Stimulated activated CD8-positive, alpha-beta memory T cell treated with anti-CD3 and anti-CD28 coated beads, Interleukin-7, amount 100 ng/mL, for 48 hours (primary cell): ENCODE results near the gene CREB5.
A peak's percentile ranks its signal among the peaks of the same experiment; 100 is the strongest.

ENCODE experiments used
- DNase-seq, 2 donors: peaks; one replicate each; pipeline ENCODE4 v3.0.0-alpha.2; 2020; ENCODE audit warnings: low read depth in 1 of 2; ENCODE audit errors: extremely low read depth in 1 of 2

CREB5 gene

DNA sequence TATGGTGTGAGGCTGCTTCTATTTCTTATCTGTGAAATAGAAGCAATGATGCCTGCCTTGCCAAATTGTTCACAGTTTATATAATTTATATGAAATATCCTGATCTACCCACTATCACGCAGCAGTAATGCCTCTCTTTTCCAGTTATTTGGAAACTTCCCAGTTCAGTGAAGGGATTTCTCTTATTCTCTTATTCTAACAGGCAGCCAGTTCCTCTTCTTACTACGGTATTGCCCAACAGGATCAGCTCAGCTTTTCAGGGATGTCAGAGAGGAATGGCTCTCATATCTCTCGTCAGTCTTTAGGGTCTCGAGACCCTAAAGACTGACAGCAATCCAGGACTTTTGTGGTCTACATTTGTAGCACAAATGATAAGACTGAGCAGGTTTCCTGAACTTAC is 215.6 kb downstream of the CREB5 start:
- no peak for DNase-seq

DNA sequence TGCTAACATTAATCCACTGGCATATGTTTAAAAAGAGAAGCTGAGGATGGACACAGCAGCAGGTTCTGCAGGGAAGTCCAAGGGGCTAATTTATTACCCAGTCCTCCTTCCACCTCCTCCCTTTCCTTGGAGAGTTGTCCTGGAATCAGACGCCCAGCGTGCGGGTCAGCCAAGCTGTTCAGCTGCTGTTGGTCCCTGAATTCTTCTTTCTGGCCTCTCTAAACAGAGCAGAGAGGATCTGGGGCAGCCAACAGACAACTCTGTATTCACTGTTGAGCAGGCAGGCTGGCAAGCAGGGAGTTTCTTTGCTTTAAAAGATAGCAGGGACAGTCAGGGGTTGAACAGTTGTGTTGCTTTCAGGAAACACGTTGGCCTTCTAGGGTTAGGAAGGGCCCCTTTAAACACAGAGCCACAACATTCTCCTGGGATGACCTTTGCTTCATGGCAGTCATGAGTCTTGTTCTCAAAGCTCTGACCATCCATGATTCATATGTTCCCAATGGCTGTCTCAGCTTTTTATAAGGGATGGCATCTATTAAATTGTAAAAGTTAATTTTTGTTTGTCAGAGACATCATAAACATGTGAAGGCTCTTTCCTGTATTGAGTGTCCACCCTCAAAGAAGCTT is 217.0 kb downstream of the CREB5 start:
- no peak for DNase-seq

DNA sequence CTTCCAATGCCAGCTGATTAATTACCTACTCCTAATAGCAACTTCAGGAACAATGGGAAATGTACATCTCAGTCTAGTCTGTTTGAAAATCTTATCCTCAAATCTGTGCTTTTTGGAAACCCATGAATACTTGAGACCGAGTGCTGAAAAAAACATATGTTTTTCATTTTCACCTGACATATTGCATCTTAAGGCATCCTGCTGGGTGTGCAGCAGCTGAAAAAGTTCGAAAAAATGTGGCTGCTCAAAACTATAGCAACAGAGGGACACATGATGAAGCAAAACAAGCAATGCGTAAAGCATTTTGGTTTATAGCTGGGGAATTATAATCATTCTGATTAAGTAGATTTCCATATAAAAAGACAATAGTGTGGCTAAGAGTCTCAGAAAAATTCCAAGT is 218.0 kb downstream of the CREB5 start:
- DNase-seq = no peak

DNA sequence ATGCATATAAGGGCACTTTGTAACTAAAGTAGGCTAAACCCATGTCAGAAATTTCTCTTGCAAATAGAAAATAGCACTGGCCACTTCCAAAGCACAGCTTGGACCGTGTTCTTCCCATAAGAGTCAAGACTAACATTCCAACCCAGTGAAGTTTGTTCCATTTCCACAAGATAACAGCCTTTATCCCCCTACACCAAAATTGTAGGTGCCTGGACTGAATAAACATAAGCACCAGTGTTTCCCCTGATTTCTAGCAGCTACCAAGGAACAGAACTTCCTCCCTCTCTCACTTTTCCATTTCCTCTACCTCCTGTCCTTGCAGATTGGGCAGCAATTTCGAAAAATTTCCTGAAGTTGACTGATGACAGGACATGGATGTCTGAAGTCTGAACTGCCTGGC is 219.7 kb downstream of the CREB5 start:
- DNase-seq = no peak

DNA sequence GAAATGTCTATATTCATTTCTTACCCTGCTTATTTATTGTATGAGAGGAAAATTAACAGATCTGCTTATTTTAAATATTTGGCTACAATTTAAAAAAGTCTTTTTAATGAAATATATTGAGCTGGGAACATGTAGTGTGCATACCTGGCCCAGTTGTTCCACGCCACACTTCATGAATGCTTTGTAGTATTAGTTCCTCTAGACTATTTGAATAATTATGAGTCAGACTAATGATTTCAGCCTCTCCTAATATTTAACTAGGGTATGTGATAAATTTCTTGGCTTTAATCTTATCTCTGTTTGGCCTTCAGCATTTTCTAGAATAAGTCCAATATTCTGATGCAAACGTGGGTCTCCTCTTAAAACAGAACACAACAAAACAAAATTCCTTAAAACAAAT is 226.6 kb downstream of the CREB5 start:
- DNase-seq = no peak

DNA sequence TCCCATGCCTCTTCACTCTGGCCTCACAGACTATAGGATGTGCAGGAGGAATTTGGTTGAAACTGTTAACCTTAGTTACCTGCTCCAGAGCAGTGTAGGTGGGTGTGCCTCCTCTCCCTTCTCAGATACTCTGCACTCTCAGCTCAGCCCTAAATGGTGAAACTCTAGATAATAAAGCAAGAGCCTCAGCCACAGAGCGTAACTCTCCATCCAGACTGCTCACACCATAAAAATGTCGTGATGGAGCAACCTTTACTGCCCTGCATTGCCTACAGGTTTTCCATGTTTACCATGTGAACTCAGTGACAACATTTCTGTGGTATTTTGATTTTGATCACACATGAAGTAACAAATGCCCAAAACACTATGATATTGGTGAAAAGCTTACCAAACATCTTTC is 227.7 kb downstream of the CREB5 start:
- DNase-seq = no peak

DNA sequence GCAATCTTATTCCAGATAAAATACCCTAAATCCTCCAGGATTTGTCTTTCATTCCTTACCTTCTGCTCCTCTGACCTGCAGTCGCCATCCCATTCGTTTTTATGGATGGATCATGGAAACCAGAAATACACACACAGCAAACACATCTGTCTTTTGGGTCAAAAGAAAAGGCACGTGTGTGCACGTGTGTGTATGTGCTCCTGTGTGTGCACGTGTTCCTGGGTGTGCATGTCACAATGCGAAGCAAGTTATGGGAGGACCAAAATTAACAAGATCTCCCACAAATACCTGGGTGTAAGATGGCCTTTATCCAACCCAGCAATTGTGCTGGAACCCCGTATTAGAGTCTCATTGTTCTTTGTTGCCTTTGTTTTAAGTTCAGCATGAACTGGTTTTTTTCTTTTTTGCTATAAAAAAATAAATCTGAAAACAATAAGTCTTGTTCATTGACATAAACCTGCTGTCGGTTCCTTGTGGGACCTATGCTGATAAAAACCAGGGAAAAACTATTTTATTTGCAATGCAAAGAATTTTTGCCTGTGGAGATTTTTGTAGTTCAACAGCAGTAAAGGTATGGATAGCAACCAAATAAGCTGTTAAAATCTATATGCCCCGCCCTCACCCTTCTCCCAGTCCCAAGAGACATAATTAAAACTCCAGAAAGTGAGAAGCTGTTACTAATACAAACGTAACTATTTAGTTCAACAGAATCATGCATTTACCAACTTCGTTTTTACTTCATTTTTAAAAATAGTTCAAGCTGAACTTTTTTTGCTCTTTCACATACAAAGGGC is 229.6 kb downstream of the CREB5 start:
- DNase-seq = no peak

DNA sequence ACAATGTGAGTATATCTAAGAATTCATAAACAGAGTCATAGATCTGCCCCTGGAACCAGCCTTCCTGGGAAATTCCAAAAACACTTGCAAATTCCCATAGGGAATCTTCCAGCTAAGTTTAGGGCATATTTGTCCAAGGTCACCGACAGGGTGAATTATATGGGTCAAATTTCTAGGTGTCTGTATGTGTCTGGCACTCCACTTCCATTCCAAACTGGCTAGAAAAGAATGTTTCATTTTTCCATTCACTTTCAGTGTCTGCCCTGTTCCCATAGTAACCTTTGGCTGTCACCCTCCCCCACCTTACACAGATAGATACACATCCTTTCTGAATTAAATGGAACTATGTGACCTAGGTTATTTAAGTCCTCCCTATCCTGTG is 230.9 kb downstream of the CREB5 start:
- DNase-seq = no peak

DNA sequence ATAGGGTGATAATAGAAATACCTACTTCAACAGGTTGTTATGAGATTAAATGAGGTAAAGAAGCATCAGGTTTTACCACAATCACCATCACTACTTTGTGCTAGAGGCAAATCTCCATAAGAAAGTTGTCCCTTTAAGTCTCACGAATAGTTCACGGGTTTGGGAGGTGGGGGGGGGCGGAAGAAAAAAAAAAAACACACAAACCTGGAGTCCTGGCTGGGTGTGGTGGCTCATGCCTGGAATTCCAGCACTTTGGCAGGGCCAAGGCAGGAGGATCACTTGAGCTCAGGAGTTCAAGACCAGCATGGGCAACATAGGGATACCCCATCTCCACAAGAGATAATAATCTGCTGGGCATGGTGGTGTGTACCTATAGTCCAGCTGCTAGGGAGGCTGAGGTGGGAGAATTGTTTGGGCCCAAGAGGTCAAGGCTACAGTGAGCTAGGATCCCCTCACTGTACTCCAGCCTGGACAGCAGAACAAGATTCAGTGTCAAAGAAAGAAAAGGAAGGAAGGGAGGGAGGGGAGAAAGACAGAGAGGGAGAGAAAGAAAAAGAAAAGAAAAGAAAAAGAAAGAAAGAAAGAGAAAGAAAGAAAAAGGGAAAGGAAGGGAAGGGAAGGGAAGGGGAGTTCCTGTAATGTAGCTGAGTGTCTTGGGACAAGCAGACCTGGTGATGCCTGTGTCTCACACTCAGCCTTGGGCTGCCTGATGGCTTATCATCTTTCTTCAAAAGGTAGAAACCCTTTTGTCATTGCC is 231.4 kb downstream of the CREB5 start:
- DNase-seq = no peak

DNA sequence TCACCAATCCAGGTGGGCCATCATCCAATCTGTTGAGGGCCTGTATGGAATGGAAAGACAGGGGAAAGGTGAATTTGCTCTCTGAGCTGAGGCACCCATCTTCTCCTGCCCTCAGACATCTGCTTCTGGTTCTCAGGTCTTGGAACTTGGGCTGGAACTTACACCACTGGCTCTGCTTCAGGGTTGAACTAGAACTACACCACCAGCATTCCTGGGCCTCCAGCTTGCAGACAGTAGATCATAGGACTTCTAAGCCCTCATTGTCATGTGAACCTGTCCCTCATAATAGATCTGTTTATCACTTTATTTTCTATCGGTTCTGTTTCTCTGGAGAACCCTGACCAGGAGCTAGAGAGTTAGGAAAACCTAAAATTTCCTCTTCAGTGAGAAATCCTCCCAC is 233.5 kb downstream of the CREB5 start:
- no peak for DNase-seq

DNA sequence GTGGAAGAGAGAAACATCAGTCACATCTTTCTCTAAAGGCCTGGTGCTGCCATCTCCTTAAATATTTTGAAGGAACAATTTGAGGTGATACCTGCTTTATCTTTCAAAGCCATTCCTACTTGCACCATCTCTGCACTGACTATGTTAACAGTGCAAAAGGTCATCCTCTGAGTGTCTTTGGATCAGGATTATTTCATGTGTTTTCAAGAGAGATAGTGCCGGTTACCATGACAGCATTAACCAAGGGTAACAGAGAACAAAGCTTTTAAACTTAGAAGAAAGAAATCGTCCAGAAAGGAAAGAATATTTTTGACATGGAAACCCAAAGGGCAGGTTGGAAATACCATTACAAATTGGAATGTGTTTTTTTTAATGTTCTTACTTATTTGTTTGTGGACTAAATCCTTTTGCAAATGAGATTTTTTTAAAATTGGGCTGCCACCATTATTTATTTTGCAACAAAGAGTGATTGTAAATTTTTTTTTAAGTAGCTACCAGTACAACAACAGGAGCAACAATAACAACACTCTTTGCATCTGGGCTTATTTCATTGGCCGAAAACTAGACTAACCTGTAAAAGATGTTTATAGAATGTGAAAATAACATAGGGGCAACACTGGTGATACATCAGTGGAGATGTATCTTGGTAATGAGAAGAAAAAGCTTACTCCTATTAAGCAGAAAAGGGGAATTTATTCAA is 234.2 kb downstream of the CREB5 start:
- DNase-seq = no peak

DNA sequence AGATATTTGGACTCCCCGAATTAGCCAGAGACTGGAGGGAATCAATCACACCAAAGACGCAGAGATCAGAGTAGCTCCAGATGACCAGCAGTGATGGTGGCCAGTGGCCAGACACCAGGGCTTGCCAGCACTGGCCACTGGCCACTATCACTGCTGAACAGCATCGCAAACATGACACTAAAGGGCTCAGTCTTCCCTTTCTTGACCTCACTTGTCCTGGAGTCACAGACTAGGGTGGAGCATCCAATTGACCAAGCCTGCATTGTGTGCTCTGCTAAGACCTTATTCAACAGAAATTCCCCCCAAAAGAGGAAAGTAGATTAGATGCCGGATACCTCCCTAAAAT is 234.7 kb downstream of the CREB5 start:
- DNase-seq = no peak

DNA sequence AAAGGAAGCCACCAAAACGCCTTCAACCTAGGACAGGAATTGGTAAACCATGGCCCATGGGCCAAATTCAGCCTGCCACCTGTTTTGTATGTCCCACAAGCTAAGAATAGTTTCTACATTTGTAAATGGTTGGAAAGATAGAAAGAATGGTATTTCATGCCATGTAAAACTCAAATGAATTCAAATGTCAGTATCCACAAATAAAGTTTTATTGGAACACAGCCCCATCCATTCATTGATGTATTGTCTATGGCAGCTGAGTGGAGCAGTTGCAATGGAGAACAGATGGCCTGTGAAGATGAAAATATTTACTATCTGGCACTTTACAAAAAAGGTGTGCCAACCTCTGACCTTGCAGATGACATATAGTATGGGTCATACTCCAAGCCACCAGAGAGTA is 236.9 kb downstream of the CREB5 start:
- no peak for DNase-seq

DNA sequence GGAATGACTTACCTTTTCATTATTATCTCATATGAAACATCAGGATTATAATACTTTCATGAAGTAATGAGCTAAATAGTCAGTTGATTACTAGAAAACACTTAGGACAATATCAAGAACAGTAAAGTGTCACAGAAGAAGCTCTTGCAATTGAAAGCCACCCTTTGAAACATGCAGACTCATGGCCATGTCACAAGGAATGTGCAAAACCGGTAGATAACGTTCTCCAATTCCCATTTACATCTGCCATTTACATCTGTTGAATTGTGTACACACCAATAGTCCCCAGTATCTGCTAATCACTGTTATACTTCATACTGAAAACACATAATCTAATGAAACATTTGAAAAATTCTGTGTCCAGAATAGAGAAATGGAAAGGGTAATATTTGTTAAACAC is 237.5 kb downstream of the CREB5 start:
- no peak for DNase-seq

DNA sequence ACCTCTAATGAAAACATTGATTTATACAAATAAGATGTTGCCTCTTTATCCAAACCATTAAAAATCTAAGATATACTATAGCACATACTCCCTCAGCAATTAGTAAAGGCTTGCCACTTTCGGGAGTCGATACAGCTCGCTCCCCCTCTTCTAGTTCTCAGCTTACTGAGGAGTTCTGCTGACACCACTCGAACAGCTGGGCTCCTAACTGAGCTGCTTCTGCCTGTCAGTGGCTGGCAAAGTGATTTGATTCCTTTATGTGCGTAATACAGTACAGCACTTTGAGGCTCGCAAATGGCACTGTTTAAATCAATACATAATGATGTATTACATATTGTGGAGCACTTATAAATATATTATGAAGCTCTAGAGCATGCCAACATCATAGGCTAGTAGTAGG is 241.8 kb downstream of the CREB5 start:
- no peak for DNase-seq

DNA sequence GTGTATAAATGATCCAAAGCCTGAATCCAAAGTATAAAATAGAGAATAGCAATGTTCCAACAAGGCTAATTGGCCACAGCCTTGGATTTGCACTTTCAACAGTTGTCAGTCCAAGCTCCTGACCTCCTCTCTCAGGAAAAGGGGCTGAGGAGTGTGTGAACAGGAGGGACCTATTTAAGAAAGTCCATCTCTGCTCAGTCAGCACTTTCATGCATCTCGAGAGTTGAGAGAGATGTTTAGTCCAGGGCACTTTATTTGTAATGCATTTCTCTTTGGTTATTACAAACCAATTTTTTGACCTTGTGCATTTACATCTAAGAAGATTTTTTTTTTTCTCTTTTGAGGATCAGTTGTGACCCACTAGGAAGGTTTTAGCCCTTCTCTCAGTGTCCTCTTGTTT is 244.2 kb downstream of the CREB5 start:
- DNase-seq = no peak

DNA sequence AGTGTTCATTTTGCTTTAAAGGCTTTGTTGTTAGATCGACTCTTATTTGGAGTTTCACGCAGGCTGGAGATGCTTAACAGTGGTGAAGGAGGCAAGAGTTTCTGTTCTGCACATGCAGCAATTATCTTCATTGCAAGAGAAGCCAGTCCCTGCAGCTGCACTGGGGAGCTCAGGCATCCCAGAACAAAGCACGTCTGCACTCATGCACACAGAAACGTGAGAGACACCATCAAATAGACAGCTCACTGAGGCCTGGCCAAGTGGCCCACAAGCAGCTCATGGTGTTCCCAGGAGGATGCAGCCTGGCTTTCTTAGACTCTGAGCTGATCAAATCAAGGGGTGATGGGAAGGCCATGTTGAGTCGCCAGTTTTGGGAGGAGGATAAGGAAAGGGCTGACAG is 246.1 kb downstream of the CREB5 start:
- no peak for DNase-seq

DNA sequence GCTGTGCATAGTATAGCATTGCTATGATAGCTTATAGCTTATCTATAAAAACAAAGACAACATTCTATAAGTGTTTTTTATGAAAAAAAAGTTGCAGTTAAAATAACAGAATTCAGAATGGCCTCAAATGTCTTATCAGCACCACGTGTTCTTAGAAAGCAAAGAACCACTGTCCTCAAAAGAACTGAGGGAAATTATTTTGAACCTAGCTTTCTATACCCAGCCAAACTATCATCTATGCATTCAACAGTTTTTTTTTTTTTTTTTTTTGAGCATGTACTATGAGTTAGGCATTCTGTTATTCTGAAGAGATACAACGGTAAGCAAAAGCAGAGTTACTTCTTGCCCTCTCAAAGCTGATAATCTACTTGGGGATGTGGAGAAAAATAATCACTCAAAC is 247.8 kb downstream of the CREB5 start:
- no peak for DNase-seq

DNA sequence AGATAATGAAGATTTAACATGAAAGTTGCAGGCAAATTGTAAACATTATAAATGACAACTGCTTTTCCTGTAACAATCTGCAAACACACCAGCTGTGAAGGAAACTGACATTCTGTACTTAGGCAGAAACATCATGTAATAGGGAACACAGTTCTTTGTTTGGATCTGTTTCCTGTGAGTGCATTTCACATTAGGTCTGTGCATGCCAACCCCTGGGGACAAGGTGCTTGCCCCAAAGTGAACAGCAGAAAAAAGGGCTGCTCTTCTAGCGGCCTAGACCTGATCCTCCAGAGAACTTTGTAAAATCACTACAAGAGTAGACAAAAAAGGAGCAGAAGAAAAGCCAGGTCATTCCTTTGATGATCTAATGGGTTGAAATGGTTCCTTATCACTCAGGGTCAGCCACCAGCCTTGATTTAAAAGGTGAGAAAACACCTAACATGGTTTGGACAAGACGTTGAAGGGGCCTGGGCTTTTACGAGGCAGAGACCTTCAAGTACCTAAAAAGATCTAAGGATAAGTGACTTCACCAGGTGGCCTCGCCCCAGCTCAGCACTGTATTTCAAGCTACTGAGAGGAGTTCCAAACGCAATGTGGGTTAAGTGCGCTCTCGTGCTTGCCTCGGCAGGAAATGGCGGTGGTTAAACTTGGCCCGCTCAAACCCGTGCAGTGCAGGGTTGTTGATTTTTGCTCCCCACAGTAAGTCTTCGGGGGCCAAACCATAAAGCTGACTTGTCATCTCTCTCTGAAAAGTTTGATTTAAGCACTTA is 249.7 kb downstream of the CREB5 start:
- DNase-seq = peak in 1 of 2 donors; percentile 4

DNA sequence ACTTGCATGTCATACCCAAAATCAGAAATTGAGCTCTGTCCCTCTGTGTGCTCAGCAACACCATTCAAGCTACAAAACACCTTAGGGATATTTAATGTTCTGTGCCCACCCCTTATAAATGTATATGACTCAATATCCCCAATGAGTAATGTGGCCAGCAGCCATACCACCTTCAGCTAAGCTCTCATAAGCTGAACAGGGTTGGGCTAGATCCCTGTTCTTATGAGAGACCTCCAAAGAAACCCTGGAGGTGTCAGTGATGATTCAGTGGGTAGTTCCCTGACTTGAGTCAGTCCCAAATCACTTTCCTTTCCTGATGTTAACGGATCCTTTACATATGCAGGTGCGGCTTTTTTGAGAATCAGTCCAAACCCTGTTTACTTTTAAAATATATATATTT is 253.8 kb downstream of the CREB5 start:
- no peak for DNase-seq

DNA sequence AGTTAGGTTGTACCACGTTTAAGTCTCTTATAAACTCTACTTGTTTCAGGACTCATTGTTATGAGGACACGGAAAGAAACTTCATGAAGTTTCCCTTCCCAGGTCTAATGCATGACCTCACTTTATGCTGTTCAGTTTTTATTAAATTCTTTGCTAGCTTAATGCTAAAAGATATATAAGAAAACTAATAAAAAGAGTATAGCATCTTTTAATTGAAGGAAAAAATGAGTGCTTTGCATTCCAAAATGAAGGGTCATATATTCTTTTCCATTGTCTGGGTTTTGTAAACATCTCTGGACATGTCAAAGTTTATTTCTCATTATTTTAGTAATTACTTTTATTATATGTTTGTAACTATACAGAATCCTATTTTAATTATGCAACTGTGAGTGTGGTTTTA is 255.8 kb downstream of the CREB5 start:
- no peak for DNase-seq
